H1 (cell line): ENCODE results near the gene ABCG8. TPM values are rescaled to one million over a fixed set of nuclear protein-coding genes. Genes with fewer than 3 reads are reported as not detected.

Experiments
- BRCA1 ChIP-seq: IDR thresholded peaks from 2 replicates; pipeline ENCODE4 v1.6.1; 2012; ENCODE audit warnings: low read depth, low read length, improper control_type of control experiment
- FOSL1 ChIP-seq: IDR thresholded peaks from 2 replicates; pipeline ENCODE4 v1.6.1; 2011; ENCODE audit warnings: mild to moderate bottlenecking, low read depth, low read length, moderate library complexity; ENCODE audit not compliant: insufficient read depth
- SIN3A ChIP-seq, 2 experiments: IDR thresholded peaks in 1 of 2; conservative IDR thresholded peaks in 1 of 2; 2 replicates each; pipeline ENCODE4 v1.6.1; 2011 to 2012; ENCODE audit warnings: low read length in 2 of 2, improper control_type of control experiment in 1 of 2, low read depth in 1 of 2, mild to moderate bottlenecking in 1 of 2
- USF2 ChIP-seq: IDR thresholded peaks from 2 replicates; pipeline ENCODE4 v1.6.1; 2011; ENCODE audit warnings: low read length, improper control_type of control experiment
- polyA plus RNA-seq, 7 experiments: library from polyadenylated mRNA; depleted of rRNA in 3 of 7; stranded (reverse) in 5 of 7; unstranded in 2 of 7; fragments of >200 nt in 5 of 7; fragments of 200-250 nt in 2 of 7; gene quantifications; 1 replicate in 5 of 7; 2 replicates in 1 of 7; 4 replicates in 1 of 7; pipeline versions ENCODE4 v1.2.1 to v1.2.3, GENCODE V29; 2011 to 2013; ENCODE audit warnings: missing spikeins in 2 of 7, mixed read lengths in 2 of 7
- total RNA-seq: library from RNA; stranded (reverse); fragmentation: NEBNext Ultra II Directional; extraction: Animal tissue kit (Norgen Biotek cat#: 25700); gene quantifications from 2 replicates; pipeline ENCODE4 v1.2.1, GENCODE V29; 2021

Gene ABCG8
- total and polyA plus RNA-seq, 2 of the 8 experiments (the other 6 are each of a cell fraction or from before 2014, with no cell fraction given), result not detected

DNA sequence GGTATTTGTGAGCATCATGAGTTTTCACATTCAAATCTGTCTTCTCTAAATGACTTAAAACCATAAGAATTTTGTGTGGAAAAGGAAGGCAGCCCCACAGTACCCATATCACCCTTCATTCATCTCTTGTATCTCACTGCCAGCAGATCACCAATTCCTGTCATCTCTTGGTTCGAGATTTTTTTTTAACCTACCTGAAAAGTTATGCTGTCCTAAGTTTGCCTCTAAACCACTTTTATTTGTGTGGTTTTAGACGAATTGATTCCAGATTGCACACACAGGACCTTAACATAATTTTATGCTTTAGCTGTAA lies 32.1 kb upstream of the ABCG8 start (continued):
- TF ChIP-seq SIN3A (conservative IDR thresholded peaks at IDR 0.05 in 1 of 2, IDR thresholded peaks at IDR 0.05 in 1 of 2; ENCODE audit: low read depth in 1 of 2, low read length in 2 of 2) (no peak), BRCA1 (no peak), FOSL1 (no peak), USF2 (no peak)
- TF ChIP-seq, all 59 proteins: peak for 0
